ENCODE results near the gene TMEFF2.

DNA sequence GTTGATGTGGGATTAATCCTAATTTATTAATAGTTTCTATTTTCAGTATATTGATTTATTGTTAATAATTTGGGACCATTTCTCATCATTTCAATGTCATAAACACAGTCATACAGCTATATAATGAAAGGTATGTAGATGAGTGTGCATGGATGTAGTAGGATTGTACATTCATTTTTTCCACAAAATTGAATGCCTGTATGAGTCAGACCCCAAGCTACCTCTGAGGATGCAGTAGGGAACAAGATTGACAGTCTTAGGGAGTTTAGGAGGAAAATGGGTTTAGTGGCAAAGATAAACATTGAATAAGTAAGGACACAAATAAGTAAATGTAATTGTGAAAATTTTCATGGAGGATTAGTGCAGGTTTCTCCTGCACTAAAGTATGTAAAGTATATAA, 14.1 kb upstream of the TMEFF2 start:
- TF ChIP-seq CTCF (conservative IDR thresholded peaks at IDR 0.05; ENCODE audit: low read length) (no peak), EZH2phosphoT487 (IDR thresholded peaks at IDR 0.05; ENCODE audit: borderline replicate concordance) (no peak)

All from Loucy (cell line).